Dedifferentiated amniotic fluid mesenchymal stem cell (primary cell): ENCODE results near the gene TSPOAP1.

ENCODE experiments used
- DNase-seq: peaks from one replicate; pipeline ENCODE4 v3.0.0-alpha.2; 2016; ENCODE audit errors: extremely low spot score

TSPOAP1 gene

DNA sequence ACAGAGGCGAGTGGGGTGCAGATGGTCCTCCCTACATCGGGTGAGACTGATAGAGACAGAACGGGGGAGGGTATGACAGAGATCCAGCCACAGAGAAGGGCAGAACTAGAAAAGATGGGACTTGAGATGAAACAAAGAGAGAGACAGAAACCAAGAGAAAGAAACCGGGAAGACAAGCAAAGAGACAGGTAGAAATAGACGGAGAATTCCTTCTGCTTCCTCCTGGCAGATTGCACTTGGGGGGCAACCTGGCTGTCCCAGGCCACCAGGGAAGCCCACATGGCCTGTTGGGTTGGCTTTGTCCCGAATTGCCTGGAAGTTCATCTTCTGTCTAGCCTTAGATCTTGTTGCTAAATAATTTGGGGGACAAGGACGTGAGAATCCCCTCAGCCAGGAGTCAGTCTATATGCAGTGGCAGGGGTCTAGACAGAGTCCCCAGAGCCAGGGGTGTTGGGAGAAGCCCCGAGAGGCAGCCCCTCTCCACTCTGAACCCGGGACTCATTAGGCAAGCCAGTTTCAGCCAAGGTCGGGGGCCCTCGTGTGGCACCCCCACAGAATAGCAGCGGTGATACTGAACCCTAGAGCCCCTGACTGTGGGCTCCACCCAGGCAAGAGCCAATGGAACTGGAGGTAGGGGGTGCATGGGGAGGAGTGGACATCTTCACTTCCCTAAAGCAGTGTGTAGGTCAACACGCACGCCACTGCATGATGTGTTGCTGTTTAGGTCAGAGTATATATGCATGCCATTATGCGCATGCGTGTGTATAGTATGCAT is 627 bp upstream of the TSPOAP1 start:
- DNase-seq = no peak

DNA sequence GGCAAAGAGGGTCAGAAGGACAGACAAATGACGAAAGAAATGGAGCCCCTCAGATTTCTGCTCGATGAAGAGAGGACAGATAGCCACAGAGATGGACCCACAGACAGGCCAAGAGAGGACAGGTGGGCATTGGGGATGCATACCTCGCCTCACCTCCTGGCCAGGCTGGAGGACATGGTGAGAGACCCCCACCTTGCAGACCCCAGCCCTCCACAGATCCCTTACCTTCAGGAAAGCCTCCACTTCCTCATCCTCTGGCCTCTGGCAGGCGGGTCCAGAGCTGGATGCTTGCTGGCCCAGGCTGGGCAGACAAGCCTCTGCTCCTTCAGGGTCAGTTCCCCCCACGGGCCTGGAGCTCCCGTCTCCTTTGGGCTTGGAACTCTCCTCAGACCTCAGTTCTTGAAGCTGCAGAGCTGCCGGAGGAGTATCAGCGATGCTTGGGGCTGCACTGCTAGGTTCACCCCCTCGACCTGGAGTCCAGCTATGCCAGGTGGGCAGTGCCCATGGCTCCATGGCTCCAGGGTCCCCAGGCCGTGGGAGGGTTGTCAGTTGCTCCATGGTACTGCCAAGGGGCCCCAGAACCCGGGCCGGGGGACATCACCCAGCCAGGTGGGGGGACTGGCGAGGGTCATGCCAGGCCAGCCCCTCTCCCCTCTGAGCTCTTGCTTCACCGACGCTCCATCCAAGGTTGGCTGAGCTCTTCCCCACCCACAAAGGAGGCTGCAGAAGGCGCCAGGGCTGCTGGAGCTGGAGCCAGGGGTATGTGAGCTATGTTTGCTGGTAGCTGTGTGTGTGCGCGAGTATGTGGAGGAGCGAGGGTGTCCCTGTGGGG is 1.0 kb downstream of the TSPOAP1 start:
- no peak for DNase-seq

DNA sequence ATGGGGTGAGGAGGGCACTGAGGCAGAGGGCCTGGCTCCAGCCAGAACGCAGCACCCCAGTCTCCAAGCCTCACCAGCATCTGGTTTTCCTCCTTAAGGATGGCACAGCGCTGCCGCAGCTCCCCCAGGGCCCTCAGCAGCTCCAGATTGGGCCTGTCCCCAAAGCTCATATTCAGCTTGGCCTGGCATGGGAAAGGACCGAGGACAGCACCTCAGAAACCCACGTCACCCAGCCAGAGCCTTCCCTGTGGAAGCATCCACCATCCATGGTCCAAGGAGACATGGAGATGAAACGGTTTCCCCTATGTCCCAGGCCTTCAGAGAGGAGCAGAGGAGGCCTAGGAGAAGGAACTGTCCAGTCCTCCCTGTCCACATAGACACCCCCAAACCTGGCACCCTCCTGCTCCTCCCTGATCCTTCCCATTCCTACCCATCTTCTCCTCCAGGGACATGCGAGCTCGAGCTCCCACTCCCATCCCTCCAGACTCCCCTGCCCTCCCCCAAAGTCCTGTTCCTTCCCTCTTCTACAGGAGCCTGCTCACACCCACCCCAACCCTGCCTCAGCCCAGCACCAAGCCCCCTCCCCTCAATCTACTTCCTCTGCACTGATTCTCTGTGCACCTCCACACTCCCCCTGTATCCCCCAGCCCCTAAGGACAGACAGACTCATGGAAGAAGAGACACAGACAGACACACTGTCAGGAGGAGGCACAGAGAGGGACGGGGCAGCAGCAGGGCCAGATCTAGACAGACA is 1.8 kb downstream of the TSPOAP1 start:
- no peak for DNase-seq

DNA sequence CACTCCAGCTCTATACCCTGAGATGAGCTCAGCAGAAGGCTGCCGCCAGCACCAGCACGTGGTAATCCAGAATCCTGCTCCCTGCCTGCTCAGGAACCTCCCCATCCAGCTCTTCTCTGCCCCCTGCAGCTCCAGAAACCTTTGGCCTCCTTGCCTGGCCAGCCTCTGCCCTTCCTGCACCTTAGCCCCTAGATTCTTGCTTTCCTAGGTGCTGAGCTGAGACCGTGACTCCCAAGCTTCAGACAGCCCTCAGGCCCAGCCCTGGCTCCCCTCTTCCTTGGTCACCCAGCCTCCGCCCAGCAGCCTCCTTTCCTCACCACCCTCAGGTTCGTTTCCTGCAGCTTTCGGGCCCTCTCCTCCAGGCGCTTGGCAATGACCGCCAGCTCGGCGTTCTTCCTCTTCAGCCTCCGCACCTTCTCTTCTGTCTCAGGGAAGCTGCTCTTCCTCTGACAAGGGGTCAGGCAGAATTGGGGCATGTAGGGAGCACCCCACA is 2.6 kb downstream of the TSPOAP1 start:
- no peak for DNase-seq

DNA sequence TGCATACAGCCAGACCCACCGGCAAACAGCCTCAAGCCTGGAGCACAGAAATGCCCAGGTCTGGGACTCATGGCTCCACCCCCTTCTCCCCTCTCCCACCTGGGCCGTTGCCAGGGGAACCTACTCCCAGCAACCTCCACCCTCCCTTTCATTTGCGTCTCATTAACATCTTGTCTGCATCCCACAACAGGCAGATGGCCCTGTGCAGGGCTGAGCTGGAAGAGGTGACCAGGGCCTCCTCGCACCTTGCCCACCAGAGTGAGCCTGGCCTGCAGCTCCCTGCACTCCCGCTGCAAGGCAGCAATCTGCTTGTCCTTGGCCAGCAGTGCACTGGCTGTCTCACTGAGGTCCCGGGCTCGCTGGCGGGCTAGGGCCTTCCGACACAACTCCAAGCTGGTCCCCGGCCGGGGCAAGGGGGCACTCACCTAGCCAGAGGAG is 3.3 kb downstream of the TSPOAP1 start:
- no peak for DNase-seq

DNA sequence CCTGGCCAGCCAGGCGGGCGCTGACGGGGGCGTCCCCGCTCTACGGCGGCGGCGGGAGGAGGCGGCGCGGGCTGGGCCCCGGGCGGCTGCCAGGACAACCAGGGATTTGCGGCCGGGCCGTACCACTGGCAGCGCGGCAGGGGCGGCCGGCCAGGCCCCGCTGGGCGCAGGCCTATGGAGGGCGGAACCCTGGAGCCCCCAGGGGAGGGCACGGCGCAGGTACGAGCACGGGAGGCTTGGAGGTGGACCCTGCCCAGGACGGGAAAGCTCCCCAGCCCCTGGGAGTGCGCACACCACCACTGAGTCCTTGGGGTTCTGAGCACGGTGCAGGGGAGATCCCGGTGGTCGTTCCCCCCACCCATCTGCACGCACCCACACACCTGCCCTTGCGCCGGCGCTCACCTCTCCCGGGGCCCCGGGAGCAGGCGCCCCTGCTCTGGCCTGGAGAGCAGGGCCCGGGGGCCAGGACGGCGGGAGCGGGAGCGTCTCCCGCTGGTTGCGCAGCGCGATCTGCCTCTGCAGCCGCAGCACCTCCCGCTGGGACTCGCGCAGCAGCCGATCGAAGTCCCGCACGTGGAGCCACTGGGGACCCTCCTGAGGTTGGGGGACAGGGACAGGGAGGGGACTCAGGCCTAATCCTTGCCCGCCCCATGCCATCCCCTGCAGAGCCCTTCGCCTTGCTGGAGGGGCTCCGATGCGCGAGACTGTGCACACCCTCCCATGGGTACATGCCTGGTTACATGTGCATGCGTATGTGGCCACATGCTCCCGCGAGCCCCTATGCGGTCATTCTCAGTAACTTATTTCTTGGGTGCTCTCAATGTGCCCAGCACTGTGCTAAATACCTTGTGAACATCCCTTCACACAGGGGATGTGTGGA is 3.9 kb downstream of the TSPOAP1 start:
- no peak for DNase-seq

GRCh38 chr17:58324056-58324408 is 4.6 kb downstream of the TSPOAP1 start:
- no peak for DNase-seq

DNA sequence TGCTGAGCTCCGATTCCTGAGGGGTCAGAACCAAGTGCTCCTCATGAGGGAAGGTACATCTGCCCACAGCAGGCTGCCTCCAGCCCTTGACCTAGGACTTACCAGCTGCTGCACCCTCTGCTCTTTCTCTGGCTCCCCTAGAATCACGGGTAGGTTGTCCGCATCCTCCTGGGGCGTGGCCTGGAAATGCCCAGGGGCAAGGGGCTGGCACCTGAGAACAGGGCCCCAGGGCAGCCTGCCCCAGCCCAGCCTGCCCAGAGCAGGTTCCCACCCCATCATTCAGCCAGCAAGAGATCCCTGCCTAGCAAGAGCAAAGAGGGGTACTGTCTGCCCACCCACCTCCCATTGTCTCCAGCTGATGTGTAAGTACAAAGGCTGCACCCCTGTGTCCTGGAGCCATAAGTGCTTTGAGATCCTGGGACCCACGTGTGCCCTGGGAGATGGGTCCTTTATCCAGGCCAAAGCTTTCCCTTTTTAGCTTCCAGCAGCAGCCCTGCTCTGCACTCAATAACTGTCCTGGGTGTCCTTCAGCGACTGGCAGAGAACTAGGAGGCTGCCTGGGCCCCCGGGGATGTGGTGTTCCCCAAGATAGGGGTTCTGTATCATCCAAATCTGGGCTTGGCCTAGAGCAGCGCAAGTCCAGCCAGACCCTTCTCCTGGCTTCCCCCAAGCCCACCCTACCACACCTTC is 5.1 kb downstream of the TSPOAP1 start:
- no peak for DNase-seq

DNA sequence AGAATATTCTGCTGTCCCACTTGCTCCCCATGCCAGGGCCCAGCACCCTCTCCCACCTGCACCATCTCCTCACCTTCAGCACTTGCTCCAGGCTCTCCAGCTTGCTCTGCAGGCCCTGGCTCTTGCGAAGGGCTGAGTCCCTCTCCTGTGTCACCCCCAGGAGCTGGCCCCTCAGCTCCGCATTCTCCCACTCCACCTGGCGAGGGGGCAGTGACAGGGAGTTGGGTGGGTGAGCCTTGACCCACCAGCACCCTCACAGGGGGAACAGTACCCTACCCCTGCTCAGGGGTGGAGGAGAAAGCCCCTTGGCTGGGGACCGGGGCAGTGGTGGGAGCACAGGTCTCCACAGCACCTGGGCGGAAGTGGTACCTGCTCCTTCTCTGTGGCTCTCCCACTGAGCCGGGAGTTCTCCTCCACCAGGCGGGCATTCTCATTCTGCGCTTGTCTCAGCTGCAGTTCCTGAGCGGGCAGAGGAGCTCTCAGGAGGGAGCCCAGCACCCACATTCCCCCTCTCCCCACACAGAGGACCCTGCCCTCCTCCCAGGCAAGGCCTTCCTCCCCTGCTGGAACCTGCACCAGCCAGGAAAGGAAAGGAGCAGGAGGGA is 5.9 kb downstream of the TSPOAP1 start:
- DNase-seq = no peak

GRCh38 chr17:58321571-58322525 is 6.7 kb downstream of the TSPOAP1 start:
- no peak for DNase-seq

GRCh38 chr17:58320570-58321323 is 7.8 kb downstream of the TSPOAP1 start:
- no peak for DNase-seq

DNA sequence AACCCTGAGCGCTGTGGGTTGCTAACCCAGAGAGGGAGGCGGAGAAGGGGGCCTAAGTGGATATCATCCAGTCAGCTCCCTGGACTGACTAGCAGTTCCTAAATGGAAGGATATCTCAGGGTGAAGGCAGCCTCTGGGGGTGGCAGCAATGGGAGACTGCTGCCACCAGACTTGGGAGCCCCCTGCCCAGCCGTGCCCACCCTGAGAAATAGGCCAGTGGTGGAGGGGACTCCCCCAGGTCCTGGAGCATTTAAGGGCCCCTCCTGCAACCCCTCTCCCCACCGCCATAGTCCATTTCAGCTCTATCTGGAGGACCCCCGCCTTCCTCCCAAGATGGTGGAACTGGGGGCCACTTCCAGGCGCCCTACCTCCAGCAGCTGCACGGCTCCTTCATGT is 8.4 kb downstream of the TSPOAP1 start:
- DNase-seq = no peak

GRCh38 chr17:58319173-58320162 is 9.1 kb downstream of the TSPOAP1 start:
- DNase-seq = no peak

- DNase-seq = no peak
Measured at GRCh38 chr17:58318627-58319172, 9.9 kb downstream of the TSPOAP1 start.

DNA sequence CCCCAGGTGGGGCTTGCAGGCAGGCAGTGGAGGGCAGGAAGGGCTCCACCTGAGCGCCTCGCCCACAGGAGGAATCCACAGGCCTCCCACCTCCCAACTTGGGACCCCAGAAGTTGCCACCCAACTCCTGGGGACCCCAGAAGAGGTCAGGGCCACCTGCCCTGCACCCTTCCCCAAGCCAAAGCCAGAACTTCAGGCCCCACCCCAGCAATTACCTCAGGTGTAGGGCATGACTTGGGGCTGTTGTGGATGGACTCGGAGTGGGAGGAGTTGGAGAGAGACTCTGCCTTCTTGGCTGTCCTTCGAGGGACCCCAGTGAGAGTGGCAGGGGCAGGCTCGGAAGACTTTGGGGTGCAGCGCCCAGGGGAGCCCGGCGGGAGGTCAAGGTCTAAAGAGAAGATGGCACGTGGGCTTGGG is 10.5 kb downstream of the TSPOAP1 start:
- no peak for DNase-seq

DNA sequence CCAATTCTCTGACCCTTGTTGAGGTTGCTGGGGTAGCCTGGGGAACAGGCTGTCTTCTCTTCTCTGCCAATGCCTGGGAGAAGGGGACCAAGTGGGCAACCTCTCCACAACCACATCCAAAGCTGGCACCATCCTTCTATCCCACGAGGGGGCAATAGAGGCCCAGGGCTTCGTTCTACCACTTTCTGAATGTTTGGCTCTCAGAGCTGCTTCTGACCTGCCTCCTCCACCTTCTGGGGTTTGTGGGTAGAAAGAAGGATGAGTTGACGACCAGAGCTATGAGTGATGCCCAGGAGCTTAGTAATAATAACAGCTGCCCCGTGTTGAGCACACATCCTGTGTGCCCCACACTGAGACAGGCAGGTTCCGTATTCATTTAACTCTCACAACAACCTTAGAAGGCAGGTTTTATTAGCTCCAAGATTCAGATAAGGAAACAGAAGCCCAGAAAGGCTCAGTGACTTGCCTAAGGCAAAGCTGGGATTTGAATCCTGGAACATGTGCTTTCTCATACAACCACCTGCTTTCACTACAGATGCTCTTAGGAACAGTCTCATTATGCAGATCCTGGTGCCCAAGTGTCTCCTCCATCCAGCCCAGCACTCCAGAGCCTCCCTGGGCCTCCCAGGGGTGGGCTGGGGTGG is 11.1 kb downstream of the TSPOAP1 start:
- no peak for DNase-seq
